Fibroblast of the conjunctiva (primary cell): ENCODE data around the gene GDI1.

Experiments
- DNase-seq: peaks from one replicate; pipeline ENCODE4 v3.0.0-alpha.2; 2010; ENCODE audit warnings: low read depth

GDI1 gene

DNA sequence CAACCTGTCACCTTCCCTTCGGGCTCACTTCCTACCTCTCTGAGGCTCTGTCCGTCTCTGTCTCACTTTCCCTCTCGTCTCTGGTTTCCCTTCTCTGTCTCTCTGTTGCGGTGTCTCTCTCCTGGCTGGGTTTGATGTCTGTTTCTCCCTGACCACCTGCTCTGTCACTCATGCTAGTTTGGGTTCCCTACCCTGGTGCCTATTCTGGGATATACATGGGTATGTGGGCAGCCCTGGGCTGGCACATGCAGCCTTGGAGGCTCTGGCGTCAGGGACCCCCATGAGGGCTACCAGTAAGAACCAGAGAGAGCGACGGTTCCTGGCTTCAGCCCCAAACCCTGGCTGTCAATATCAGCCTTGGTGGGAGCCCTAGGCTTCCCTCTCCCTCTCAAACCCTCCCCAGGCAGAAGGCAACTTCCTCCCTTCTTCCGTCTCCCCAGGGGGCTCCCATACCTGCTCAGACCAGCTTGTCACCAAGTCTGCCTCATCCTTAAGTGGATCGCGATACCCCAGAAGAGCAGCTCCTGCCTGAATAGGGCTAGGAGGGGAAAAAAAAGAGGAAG is 28.2 kb upstream of the GDI1 start:
- DNase-seq: no peak

GRCh38 chrX:154409222-154409871 is 27.6 kb upstream of the GDI1 start, which contains the start of gene DNASE1L1:
DNASE1L1 (minus strand) TSS chrX:154409254; CDS start chrX:154405568, 3,686 bp downstream.
- peak; percentile 71 for DNase-seq

- no peak for DNase-seq
Observed at GRCh38 chrX:154411981-154412340, 25.0 kb upstream of the GDI1 start.

DNA sequence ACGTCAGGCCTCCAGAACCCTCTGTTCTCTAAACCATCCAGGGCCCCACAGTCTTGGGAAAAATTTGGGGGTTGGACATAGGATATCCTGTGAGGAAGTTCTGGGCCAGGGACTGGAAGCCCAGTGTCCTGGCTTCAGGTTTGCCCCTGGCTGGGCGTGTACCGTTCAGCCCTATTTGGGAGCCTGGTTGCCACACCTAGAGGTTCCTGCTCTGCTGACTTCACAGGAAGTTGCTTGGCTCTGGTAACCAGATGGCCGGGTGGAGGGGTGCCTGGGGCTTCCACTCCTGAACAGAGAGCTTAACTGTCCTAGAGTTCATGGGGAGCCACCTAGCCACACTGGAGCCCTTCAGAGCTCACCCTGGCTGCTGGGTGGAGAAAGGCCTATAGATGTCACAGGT is 24.5 kb upstream of the GDI1 start:
- DNase-seq: no peak

DNA sequence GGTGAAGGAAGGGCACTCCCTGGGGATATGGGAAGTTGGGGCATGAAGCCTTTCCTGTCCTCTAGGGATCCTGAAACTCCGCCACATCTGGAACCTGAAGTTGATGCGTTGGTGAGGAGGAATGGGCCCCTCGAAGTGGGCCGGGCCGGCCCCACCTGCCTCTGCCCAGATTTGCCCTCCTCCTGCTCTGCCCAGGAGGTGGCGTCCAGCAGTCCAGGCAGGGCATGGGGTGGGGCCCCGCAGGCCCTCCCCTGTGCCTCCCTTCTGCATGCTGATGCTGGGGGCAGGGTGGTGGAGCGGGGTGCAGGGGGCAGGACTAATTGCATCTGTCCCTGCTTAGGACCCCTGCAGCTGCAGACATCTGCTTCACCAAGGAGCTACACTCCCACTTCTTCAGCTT is 23.8 kb upstream of the GDI1 start:
- DNase-seq: no peak

- DNase-seq: no peak
Observed at GRCh38 chrX:154417157-154417556, 19.8 kb upstream of the GDI1 start.

DNA sequence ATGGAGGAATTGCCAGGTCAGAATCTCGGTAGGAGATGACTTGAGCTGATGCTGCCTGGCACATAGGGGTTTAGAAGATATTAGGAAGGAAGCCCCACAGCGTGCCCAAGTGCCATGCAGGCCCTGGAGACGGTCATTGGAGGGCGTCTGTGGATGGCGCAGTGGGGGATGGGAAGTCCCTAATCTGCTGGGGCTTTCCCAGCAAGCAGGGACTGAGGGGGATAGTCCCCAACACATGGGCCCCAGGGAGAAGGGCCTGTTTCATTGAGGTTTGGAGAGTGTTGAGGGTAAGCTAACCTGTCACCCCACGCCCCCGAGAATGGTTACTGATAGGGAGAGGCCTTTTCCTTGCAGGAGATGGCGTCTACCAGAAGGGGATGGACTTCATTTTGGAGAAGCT is 17.8 kb upstream of the GDI1 start:
- no peak for DNase-seq

DNA sequence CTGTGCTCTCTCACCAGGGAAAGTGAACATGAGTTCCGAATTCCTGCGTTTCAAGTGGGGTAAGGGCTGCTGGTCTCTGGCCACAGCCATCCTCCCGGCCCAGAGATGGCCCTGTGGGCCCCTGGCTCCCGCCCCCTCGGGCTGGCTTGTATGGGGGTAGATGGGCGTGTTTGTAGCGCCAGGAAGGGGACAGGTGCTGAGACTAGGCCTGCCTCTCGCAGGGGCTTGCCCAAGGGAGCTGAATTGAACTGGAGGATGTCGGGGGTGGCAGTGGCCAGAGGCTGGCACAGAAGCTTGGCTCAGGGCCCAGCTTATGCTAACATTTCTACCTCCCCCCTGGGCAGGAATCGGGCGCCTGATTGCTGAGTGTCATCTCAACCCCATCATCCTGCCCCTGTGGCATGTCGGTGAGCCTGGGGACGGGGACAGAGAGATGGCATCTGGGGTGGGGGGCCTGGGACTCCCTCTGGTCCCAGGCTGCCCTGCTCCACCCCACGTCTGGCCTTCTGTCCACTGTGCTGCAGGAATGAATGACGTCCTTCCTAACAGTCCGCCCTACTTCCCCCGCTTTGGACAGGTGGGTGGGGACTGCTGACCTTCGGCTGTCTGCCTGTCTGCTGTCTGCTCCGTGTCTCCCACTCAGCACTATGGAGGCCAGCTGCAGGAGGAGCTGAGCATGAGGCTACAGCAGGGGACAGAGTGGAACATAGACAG is 17.1 kb upstream of the GDI1 start:
- no peak for DNase-seq

GRCh38 chrX:154420402-154420756 is 16.6 kb upstream of the GDI1 start:
- no peak for DNase-seq

GRCh38 chrX:154426916-154427770 is 9.8 kb upstream of the GDI1 start:
- DNase-seq: no peak

- peak; percentile 86 for DNase-seq
Observed at GRCh38 chrX:154428176-154429171, 8.5 kb upstream of the GDI1 start, which contains the start of gene ATP6AP1. ATP6AP1 (plus strand) TSS chrX:154428677; CDS start chrX:154428693, 16 bp downstream.

GRCh38 chrX:154429711-154430110 is 7.2 kb upstream of the GDI1 start:
- DNase-seq: no peak

DNA sequence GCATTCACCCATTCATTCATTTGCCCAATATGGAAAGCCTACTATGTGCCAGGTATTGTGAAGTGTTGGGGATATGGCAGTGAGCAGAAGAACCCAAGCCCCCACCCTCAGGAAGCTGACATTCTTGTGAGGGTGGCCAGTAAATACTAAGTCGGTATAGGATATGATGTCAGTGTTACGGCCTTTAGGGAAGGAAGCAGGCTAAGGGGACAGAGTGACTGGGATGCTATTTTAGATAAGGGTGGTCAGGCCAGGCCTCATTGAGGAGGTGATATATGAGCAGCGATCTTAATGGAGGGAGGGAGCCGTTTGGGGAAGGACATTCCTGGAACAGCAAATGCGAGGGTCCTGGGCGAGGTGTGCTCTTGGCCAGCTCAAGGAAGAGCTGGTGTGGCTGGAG is 6.5 kb upstream of the GDI1 start:
- no peak for DNase-seq

DNA sequence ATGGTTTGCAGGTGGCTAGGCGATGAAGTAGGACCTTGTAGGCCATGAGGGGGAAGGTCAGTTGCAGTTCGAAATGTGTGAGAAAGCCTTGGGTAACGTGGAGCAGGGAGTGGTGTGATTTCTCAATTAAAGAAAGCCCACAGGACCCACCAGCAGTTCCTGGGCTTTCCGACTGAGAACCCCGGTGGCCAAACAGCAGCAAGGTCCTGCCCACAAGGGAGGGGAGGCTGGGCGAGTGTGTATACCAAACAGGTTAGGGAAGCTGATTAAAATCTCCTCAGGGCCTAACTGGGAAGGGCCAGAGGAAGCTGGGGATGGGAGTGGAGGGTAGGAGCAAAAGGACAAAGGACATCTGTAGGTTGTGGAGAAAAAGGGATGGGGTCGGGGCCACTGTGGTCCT is 6.0 kb upstream of the GDI1 start:
- no peak for DNase-seq

DNA sequence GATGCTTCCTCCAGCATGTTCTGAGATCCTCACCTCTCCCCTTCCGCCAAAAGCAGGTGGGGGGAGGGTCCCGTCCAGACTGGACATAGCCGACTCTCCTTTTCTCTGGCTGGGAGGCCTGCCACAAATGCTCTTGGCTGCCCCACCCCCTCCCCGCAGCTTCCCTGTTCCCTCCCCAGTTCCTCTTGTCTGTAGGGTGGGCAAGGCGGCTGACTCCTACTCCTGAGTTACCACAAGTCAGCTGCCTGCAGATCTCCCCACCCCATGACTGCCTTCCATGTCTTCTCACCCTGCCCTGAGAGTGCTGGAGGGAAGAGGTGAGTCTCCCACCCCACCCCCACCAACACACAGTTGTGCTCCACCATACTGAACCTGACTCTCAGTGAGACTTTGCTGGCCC is 5.6 kb upstream of the GDI1 start:
- no peak for DNase-seq

DNA sequence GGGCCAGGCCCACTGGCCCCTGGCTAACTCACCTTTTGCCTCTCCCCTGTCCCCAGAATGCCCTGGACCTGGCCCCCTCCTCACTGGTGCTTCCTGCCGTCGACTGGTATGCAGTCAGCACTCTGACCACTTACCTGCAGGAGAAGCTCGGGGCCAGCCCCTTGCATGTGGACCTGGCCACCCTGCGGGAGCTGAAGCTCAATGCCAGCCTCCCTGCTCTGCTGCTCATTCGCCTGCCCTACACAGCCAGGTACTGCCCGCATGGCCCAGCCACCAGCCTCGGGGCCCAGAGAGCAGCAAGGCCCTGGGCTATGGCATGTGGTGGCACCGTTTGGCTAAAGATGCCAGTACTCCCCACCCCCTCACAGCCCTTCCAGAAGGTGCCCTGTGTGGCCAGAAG is 4.7 kb upstream of the GDI1 start:
- DNase-seq: no peak

DNA sequence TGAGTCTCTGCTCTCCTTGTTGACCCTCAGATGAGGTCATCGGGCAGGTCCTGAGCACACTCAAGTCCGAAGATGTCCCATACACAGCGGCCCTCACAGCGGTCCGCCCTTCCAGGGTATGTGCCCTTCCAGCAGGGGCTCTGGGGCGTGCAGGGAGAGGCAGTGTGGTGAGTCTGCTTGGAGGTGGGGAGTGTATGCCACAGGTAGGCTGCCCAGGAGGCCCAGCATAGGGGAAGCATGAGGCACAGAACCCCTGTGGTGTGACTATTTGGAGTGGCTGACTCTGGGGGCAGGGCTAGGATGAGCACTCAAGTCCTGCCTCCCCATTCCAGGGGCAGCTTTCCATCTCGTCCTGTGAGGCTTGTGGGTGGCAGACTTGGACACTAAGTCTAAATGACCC is 3.3 kb upstream of the GDI1 start:
- DNase-seq: no peak

- no peak for DNase-seq
Observed at GRCh38 chrX:154434394-154435168, 2.4 kb upstream of the GDI1 start.

DNA sequence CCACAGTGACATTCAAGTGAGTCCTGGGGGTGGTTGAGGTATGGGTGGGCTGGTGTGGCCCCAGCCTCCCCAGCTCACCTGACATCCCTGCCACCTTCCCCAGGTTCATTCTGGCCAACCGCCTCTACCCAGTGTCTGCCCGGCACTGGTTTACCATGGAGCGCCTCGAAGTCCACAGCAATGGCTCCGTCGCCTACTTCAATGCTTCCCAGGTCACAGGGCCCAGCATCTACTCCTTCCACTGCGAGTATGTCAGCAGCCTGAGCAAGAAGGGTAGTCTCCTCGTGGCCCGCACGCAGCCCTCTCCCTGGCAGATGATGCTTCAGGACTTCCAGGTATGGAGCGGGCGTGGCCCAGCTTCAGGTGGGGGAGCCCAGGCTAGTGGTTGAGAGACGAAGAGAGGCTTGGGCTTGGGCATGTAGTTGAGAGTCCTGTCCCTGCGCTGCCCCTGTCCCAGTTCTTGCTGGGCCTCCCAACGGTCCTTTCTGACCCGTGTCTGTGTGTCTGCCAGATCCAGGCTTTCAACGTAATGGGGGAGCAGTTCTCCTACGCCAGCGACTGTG is 1.7 kb upstream of the GDI1 start:
- no peak for DNase-seq

- DNase-seq: no peak
Observed at GRCh38 chrX:154436374-154436982, 476 bp upstream of the GDI1 start.
